ENCODE data around the gene ARHGEF7.
"Not testable (repeated sequence)": the region's sequence is repeated elsewhere in the genome, so short reads cannot be mapped to it uniquely, and the experiment has no call there.

ARHGEF7 gene, protein sequence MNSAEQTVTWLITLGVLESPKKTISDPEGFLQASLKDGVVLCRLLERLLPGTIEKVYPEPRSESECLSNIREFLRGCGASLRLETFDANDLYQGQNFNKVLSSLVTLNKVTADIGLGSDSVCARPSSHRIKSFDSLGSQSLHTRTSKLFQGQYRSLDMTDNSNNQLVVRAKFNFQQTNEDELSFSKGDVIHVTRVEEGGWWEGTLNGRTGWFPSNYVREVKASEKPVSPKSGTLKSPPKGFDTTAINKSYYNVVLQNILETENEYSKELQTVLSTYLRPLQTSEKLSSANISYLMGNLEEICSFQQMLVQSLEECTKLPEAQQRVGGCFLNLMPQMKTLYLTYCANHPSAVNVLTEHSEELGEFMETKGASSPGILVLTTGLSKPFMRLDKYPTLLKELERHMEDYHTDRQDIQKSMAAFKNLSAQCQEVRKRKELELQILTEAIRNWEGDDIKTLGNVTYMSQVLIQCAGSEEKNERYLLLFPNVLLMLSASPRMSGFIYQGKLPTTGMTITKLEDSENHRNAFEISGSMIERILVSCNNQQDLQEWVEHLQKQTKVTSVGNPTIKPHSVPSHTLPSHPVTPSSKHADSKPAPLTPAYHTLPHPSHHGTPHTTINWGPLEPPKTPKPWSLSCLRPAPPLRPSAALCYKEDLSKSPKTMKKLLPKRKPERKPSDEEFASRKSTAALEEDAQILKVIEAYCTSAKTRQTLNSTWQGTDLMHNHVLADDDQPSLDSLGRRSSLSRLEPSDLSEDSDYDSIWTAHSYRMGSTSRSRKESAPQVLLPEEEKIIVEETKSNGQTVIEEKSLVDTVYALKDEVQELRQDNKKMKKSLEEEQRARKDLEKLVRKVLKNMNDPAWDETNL

DNA sequence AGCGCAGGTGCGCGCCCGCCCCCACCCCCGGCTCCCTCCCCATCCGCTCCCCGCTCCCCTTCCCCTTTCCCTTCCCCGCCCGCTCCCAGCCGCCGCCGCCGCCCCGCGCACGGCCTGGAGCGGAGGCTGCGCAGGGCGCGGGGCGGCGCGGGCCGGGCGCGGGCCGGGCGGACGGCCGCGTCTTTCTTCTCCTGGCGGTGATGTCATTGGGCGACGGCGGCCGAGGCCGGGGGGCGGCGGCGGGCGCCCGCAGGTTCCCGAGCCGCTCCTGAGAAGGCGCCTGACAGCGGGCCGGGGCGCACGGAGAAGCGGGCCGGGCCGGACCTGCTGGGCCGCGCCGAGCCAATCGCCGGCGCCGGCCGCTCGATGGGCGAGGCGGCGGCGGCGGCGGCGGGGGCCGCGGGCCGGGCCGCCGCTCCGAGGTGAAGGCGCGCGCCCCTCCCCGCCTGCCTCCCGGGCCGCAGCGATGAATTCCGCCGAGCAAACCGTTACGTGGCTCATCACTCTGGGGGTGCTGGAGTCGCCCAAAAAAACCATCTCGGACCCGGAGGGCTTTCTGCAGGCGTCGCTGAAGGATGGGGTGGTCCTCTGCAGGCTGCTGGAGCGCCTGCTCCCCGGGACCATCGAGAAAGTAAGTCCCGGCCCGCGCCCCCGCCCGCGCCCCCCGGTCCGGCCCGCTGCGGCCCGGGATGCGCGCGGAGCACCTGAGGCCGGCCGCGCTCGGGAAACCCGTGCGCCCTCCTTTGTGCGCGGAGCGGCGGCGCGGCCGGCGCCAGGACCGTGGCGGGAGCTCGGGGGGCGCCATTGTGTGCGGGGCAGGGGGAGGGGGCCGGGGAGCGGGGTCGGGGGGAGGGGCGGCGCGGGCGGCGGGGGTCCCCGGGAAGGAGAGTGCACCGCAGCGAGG, at the start of gene ARHGEF7:
ARHGEF7 (plus strand) TSS at position 250 of the 904 bp plus-strand sequence; CDS start at position 467, 217 bp downstream.
- no peak for DNase-seq (ENCODE audit: low read depth in 2 of 3, low spot score in 2 of 3)

DNA sequence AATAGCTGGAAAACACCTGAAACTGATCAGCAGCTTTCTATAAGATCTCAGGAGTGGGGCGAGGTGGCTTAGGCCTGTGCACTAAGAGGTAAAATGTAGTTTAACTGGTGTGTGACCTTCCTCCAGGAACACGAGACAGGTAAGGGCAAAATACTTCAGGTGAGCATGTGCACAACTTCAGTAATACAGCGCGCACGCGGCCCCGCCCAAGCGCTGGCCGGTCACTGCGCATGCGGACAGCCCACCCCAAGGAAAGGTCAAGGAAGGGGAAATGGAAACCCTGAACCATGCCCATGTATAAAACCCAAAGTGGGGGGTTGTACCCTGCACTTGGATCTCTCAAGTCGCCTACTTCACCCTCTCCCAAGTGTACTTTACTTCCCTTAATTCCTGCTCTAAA, 49.4 kb upstream of the ARHGEF7 start:
- DNase-seq (ENCODE audit: low read depth in 2 of 3, low spot score in 2 of 3): no peak

DNA sequence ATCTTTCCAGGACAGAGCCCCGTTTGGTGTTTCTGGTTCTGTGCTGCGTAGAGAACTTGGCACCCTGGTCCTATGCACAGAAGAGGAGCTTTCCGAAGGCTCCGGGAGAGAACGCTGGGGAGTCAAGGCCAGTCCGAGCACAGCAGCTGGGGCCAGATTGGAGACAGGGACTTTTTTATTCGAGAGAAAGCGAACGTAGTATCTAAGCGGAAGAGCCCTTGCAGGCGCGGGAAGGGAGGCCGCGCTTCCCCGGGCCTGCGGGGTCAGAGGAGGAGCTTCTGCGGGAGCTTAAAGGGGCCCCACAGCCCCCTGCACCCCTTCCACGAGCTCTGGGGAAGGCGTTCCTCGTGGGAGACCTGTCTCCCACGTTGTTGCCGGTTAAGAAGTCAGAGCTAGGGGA, 48.6 kb upstream of the ARHGEF7 start:
- DNase-seq (ENCODE audit: low read depth in 2 of 3, low spot score in 2 of 3): no peak

DNA sequence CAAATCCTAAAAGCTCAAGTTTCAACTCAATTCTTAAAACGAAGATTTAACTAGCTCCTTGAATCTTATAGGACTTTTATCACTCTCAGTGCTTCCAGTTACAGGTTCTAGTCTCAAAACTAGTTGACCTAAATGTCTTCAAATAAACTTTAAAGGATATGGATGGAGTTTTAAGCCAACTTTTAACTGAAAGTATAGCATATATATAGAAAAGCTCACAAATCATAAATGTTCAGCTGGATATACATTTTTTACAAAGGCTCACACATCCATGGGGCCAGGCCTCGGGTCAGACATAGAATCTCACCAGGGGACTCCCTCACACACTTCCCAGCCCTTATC, 47.1 kb upstream of the ARHGEF7 start:
- no peak for DNase-seq (ENCODE audit: low read depth in 2 of 3, low spot score in 2 of 3)

DNA sequence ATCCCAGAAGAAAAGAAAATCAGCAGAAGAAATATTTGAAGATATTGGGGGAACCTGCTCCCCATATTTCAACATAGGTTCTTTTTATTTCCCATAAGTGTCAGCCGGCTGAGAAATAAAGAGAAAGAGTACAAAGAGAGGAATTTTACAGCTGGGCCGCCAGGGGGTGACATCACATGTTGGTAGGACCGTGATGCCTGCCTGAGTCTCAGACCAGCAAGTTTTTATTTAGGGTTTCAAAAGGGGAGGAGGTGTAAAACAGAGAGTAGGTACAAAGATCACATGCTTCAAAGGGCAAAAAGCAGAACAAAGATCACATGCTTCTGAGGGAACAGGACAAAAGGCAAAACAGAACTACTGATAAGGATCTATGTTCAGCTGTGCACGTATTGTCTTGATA, 44.0 kb upstream of the ARHGEF7 start:
- not testable (repeated sequence) for DNase-seq (ENCODE audit: low read depth in 2 of 3, low spot score in 2 of 3)

DNA sequence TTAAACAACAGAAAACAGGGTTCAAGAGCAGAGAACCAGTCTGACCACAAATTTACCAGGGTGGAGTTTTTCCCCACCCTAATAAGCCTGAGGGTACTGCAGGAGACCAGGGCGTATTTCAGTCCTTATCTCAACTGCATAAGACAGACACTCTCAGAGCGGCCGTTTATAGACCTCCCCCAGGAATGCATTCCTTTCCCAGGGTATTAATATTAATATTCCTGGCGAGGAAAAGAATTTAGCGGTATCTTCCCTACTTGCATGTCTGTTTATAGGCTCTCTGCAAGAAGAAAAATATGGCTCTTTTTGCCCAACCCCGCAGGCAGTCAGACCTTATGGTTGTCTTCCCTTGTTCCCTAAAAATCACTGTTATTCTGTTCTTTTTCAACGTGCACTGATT, 43.6 kb upstream of the ARHGEF7 start:
- not testable (repeated sequence) for DNase-seq (ENCODE audit: low read depth in 2 of 3, low spot score in 2 of 3)

DNA sequence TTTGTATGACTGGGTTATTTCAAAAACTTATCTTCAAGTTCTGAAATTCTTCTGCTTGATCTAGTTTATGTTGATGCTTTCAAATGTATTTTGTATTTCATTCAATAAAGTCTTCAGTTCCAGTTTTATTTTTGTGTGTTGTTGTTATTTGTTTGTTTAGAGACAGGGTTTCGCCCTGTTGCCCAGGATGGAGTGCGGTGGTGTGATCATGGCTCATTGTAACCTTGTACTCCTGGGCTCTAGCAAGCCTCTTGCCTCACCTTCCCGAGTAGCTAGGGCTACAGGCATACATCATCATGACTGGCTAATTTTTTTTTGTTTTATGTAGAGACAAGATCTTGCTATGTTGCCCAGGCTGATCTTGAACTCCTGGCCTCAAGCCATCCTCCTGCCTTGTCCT, 40.3 kb upstream of the ARHGEF7 start:
- DNase-seq (ENCODE audit: low read depth in 2 of 3, low spot score in 2 of 3): no peak

DNA sequence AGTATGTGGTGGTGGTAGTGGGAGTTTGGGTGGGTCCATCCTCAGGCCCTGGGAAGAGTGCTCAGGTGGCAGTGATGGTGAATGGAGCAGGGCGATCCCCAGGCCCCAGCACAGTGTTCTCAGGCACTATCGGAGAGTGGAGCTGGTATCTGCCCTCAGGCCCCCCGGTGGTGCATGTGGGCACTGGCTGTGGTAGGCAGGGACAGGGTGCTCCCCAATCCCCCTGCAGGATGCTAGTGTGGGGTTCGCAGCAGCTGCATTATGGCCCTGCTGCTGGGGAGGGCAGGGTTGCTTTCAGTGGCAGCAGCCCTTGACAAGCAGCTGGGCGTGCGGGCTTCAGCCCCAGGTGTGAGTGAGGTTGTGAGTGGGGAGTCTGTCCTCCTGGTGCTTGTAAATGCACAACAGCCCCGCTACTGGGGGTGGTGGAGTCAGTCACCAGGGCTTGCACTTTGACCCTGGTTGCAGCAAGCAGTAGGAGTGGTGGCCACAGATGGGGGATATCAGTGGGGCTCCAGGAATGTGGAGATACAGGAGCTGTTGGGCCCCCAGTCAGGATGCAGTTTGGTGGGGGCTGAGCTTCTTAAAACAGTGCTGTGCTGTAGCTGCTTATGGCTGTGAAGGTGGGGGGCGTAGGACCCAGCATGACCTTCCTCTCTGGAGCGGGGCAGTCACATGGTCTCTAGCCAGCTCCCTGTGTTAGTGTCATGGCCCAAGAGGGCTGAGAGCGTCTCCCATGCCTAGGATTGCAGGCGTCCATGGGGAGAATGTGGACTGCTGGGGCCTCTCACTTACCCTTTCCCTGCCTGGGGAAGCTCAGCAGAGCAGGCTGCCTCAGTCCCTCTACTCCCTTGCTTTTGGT, 38.7 kb upstream of the ARHGEF7 start:
- no peak for DNase-seq (ENCODE audit: low read depth in 2 of 3, low spot score in 2 of 3)

DNA sequence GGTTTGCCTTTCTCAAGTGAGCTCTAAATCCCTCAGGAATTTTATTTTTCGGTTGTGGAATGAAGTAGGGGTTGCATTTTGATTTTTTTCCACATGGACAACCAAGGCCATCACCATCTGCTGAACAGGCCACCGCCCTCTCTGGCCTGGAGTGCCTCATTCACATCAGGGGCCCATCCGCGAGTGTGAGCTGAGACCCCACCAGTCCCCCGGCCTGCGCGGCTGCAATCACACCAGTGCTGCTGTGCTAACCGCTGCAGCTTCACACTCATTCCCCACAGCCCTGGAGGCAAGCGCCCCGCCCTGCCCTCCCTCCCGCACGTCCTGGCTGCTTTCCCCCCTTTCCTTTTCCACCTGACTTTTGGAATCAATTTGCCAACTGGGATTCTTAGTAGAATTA, 35.7 kb upstream of the ARHGEF7 start:
- no peak for DNase-seq (ENCODE audit: low read depth in 2 of 3, low spot score in 2 of 3)

DNA sequence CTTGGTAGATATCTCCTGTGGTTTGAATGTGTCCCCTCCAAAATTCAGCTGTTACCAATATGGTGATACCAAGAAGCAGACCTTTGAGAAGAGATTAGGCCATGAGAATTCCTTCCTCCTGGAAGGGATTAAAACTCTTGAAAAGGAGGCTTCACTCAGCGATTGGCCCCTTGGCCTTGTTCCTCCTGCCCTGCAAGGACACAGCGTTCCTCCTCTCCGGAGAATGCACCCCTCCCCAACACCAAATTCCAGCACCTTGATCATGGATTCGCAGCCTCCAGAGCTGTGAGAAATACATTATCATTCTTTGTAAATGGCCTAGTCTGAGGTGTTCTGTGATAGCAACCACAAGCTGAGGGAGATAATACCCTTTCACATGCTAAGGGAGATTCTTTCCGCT, 34.5 kb upstream of the ARHGEF7 start:
- DNase-seq (ENCODE audit: low read depth in 2 of 3, low spot score in 2 of 3): no peak

DNA sequence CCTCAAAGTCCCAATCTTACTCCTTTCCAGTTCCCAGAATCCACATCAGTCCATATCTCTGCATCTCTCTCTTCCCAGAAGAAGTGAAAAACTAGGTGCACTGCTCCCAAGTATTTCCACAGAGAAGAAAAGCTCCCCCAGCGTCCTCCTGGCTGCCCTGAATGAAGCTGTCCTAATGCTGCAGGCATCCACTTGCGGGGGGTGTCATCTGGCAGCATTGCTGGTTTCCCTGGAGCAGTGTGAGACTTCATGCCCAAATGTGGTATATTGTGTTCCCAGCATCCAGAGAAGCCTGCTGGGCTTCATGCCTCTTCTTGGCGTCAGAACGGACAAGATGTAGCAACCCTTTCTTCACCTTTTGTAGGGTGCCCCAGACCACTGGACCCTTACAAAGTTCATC, 32.9 kb upstream of the ARHGEF7 start:
- DNase-seq (ENCODE audit: low read depth in 2 of 3, low spot score in 2 of 3): no peak

DNA sequence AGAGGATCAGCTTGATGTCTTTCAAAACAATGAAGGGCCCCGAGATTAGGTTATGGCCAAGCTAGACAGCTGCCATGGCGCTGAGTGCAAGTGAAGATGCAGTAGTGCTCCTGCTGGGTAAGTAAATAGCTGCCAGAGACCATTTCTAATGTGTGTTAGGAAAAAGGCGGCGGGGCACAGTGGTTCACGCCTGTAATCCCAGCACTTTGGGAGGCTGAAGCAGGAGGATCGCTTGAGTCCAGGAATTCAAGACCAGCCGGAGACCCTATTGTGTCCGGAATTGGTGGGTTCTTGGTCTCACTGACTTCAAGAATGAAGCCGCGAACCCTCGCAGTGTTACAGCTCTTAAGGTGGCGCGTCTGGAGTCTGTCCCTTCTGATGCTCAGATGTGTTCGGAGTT, 32.3 kb upstream of the ARHGEF7 start:
- DNase-seq (ENCODE audit: low read depth in 2 of 3, low spot score in 2 of 3): not testable (repeated sequence)

DNA sequence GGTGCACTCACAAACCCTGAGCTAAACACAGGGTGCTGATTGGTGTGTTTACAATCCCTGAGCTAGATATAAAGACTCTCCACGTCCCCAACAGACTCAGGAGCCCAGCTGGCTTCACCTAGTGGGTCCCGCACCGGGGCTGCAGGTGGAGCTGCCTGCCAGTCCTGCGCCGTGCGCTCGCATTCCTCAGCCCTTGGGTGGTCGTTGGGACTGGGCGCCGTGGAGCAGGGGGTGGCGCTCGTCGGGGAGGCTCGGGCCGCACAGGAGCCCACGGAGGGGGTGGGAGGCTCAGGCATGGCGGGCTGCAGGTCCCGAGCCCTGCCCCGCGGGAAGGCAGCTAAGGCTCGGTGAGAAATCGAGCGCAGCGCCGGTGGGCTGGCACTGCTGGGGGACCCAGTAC, 31.4 kb upstream of the ARHGEF7 start:
- DNase-seq (ENCODE audit: low read depth in 2 of 3, low spot score in 2 of 3): not testable (repeated sequence)

DNA sequence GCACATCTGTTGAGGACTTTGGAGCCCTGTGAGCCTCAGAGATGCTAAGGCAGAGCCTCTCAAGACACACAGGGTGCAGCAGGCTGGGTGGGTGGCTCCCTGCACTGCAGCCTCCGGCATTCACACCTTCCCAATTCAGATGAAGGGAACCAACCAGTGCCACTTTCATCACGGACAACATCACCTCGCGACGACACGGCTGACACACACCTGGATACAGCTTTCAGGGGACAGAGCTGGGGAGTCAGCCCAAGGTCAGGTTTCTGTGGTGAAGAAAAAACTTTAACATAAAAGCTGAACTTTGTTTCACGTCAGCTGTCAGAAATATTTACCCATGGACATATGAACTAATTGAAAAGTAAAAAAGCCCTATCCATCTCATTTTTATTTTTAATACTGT, 24.9 kb upstream of the ARHGEF7 start:
- DNase-seq (ENCODE audit: low read depth in 2 of 3, low spot score in 2 of 3): no peak

DNA sequence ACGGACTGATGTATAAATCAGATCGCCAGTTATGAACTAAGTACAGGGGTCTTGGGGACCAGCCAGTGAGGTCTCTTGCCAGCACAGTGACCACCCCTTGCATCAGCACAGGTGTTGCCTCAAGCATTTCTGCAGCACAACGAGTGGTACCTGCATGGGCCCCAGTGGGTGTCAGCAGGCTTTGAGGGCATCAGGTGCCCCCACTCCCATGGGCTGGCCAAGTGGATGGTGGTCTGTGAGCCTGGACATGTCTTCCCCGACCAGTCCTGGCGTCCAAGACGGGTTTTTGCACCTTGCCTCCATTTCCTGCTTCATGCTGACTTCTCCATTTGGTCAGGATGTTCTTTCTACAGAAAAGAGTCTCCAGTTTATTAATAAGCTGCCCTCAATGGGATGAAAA, 22.4 kb upstream of the ARHGEF7 start:
- DNase-seq (ENCODE audit: low read depth in 2 of 3, low spot score in 2 of 3): no peak

DNA sequence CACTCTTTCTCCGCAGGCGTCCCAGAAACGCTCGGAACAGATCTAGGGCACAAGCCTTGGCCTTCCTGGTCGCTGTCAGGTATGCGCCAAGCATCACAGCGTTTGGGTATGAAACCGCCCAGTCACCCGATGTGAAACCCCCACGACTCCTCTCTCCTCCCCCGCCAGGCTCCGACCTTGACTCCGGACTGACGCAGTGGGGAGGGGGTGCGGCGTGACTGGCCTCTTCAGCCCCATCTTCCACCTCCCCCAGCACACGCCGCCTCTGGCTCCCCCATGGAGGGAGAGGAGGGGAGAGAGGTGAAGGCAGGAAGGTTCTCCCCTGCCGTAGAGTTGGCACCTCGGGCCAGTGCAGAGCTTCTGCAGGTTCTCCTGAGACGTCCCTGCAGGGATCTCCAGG, 22.0 kb upstream of the ARHGEF7 start:
- DNase-seq (ENCODE audit: low read depth in 2 of 3, low spot score in 2 of 3): no peak

DNA sequence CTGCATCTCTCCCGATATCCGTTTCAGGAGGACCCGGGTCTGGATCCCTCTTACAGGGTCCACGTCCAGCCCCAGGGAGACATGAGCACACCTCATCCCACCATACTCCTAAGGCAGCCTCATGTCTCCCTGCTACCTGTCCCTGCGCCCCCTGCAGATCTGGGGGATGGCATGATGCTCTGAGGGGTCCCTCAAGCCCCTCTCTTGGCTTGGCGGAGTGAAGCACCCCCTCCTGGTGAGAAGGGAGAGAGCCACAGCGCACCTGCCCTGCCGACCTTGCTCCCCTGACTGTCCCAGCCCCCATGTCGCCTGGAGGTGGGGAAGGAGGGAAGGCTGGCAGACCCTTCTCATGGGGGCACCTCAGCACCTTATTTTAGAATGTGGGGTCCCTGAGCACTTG, 21.5 kb upstream of the ARHGEF7 start:
- no peak for DNase-seq (ENCODE audit: low read depth in 2 of 3, low spot score in 2 of 3)

DNA sequence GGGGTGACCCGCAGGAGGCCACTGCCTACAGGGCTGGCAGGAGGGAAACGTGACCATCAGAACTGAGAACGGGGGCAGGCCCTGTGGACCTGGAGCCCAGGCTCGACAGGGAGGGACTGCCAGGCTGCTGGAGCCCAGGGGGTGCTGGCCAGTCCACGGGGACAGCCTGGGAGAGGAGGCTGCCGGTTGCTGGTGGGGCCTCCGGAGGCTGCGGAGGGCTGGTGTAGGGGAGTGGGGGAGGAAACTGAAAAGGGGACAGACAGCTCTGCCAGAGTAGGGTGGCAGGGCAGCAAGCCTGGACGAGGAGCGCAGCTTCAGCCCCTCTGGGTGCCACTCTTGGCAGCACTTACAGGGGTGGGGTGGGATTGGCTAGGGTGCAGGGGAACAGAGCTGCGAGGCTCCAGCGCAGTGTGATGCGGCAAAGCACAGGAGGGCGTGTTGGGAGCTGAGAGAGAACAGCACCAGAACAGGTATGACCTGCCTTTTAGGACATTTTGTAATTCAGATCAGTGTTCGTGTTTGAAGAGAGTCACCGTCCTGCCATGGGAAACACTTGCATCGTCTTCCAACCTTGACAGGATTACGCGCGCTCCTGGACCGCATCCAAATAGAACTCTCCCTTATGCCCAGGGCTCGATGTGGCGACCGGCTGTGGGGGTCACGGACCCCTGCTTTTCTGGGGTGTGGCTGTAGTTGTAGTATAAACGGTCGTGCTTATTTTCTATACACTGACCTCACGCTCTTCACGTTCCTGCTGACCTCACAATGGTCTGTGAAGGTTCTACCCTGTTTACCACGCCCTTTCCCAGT, 19.9 kb upstream of the ARHGEF7 start:
- DNase-seq (ENCODE audit: low read depth in 2 of 3, low spot score in 2 of 3): no peak

DNA sequence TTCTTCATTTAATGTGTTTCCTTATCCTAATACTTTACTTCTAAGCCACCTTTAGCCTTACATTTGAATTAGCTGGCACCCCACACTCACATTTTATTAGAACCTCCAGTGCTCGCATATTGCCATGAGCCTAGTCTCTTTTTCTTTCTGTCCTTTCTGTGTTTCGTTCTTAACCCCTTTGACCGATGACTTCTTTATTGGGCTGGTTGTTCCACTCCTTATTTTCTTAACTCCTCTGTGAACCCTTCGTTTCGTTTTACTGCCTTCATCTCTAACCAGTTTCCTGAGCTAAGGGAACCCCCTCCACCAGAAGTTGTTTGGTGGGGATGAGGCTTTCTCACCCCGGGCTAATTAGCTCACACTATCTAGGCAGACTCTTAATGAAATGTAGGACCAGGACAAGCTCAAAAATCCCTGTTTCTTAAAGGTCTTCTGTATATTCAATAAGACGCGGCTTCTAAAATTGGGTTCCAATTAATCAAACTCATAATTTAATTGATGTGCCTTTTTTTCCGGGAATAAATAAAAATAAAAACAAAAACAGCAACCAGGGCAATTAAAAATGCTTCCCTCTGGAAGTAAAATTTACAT, 19.1 kb upstream of the ARHGEF7 start:
- no peak for DNase-seq (ENCODE audit: low read depth in 2 of 3, low spot score in 2 of 3)
